ENCODE results near the gene SLC7A5. TPM values are rescaled to one million over a fixed set of nuclear protein-coding genes. Genes with fewer than 3 reads are reported as not detected.
"Not testable (repeated sequence)": the region's sequence is repeated elsewhere in the genome, so short reads cannot be mapped to it uniquely, and the experiment has no call there.

The SLC7A5 gene
- total RNA-seq, 2 donors from 2014 or later, result 374 to 588 TPM

- H3K9me3 Mint-ChIP-seq, result peaks cover 19% of the 10 kb centered on the region
- Histone ChIP-seq H3K27me3 (ENCODE audit: control insufficient read depth, insufficient read depth, low read length, poor library complexity, severe bottlenecking) (no peaks in the 10 kb centered on the region), H3K9ac (ENCODE audit: extremely low read depth, low read length, poor library complexity, severe bottlenecking) (no peak overlapping the region), H3K27ac (ENCODE audit: low read depth, low read length) (no peak overlapping the region), H3K36me3 (ENCODE audit: control insufficient read depth, insufficient read depth, low read length) (no peaks in the 10 kb centered on the region), H3K4me3 (ENCODE audit: low read length) (no peak overlapping the region), H3K9me3 (ENCODE audit: control insufficient read depth, low read length) (peaks cover 26% of the 10 kb centered on the region), H3K4me1 (ENCODE audit: control insufficient read depth, insufficient read depth, low read length) (peaks cover under 1% of the 10 kb centered on the region)
- WGBS, 2 experiments (ENCODE audit: insufficient coverage in 1 of 2, insufficient read length in 1 of 2), result 94% methylated on average over 10 to 11 of the region's 11 CpGs
- H3K4me3 Mint-ChIP-seq, result no peak overlapping the region
- no peak overlapping the region for H3K27ac Mint-ChIP-seq
- H3K36me3 Mint-ChIP-seq (ENCODE audit: low read depth), result no peaks in the 10 kb centered on the region
- peaks cover 6% of the 10 kb centered on the region for H3K4me1 Mint-ChIP-seq
- no peaks in the 10 kb centered on the region for H3K27me3 Mint-ChIP-seq (ENCODE audit: insufficient read depth)
- TF ChIP-seq CTCF (conservative IDR thresholded peaks at IDR 0.05), result no peak
- no peak for DNase-seq
These were observed 52.7 kb downstream of the SLC7A5 start for GRCh38 chr16:87816507-87817100.

DNA sequence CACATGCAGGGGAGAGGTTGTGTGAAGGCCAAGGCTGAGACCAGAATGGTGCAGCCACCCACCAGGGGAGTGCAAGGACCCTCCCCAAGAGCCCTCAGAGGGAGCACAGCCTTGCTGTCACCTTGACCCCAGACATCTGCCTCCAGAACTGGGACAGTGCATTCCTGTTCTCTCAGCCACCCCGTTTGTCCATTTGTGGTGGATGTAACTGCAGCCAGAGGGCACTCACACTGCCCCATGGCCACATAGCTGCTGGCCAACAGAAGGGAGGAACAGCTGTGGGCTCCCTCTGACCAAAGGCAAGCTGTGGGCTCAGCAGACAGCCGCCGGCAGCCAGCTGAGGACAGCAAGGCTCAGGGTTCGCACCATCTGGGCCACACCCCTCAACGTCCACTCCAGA is 53.7 kb downstream of the SLC7A5 start:
- Histone ChIP-seq H3K27me3 (ENCODE audit: control insufficient read depth, insufficient read depth, low read length, poor library complexity, severe bottlenecking) (no peaks in the 10 kb centered on the region), H3K4me1 (ENCODE audit: control insufficient read depth, insufficient read depth, low read length) (no peaks in the 10 kb centered on the region), H3K9ac (ENCODE audit: extremely low read depth, low read length, poor library complexity, severe bottlenecking) (no peak overlapping the region), H3K27ac (ENCODE audit: low read depth, low read length) (no peak overlapping the region), H3K36me3 (ENCODE audit: control insufficient read depth, insufficient read depth, low read length) (no peaks in the 10 kb centered on the region), H3K9me3 (ENCODE audit: control insufficient read depth, low read length) (peaks cover 26% of the 10 kb centered on the region), H3K4me3 (ENCODE audit: low read length) (no peak overlapping the region)
- no peaks in the 10 kb centered on the region for H3K36me3 Mint-ChIP-seq (ENCODE audit: low read depth)
- H3K4me3 Mint-ChIP-seq, result no peak overlapping the region
- peaks cover 19% of the 10 kb centered on the region for H3K9me3 Mint-ChIP-seq
- H3K27ac Mint-ChIP-seq, result no peak overlapping the region
- no peaks in the 10 kb centered on the region for H3K27me3 Mint-ChIP-seq (ENCODE audit: insufficient read depth)
- no peak for DNase-seq
- TF ChIP-seq CTCF (conservative IDR thresholded peaks at IDR 0.05), result peak; percentile 21
- WGBS, 2 experiments (ENCODE audit: insufficient coverage in 1 of 2, insufficient read length in 1 of 2), result 86 to 94% methylated on average over 5 of the region's 5 CpGs
- H3K4me1 Mint-ChIP-seq, result peaks cover 4% of the 10 kb centered on the region

GRCh38 chr16:87812200-87812656 is 57.1 kb downstream of the SLC7A5 start:
- Mint-ChIP-seq H3K4me3 (no peak overlapping the region), H3K27ac (no peak overlapping the region), H3K9me3 (peaks cover 8% of the 10 kb centered on the region), H3K4me1 (peaks cover 4% of the 10 kb centered on the region), H3K27me3 (ENCODE audit: insufficient read depth) (no peaks in the 10 kb centered on the region), H3K36me3 (ENCODE audit: low read depth) (no peaks in the 10 kb centered on the region)
- Histone ChIP-seq H3K4me3 (ENCODE audit: low read length) (no peak overlapping the region), H3K9me3 (ENCODE audit: control insufficient read depth, low read length) (peaks cover 10% of the 10 kb centered on the region), H3K27ac (ENCODE audit: low read depth, low read length) (no peak overlapping the region), H3K4me1 (ENCODE audit: control insufficient read depth, insufficient read depth, low read length) (no peaks in the 10 kb centered on the region), H3K27me3 (ENCODE audit: control insufficient read depth, insufficient read depth, low read length, poor library complexity, severe bottlenecking) (no peaks in the 10 kb centered on the region), H3K9ac (ENCODE audit: extremely low read depth, low read length, poor library complexity, severe bottlenecking) (no peak overlapping the region), H3K36me3 (ENCODE audit: control insufficient read depth, insufficient read depth, low read length) (no peaks in the 10 kb centered on the region)
- peak; percentile 38 for TF ChIP-seq CTCF (conservative IDR thresholded peaks at IDR 0.05)
- DNase-seq, result no peak
- WGBS, 2 experiments (ENCODE audit: insufficient coverage in 1 of 2, insufficient read length in 1 of 2), result 80 to 89% methylated on average over 5 to 10 of the region's 10 CpGs

- H3K4me3 Mint-ChIP-seq; H3K36me3 ChIP-seq (ENCODE audit: control insufficient read depth, insufficient read depth, low read length); H3K9me3 ChIP-seq (ENCODE audit: control insufficient read depth, low read length); DNase-seq; H3K4me1 ChIP-seq (ENCODE audit: control insufficient read depth, insufficient read depth, low read length); H3K27ac Mint-ChIP-seq; H3K27me3 ChIP-seq (ENCODE audit: control insufficient read depth, insufficient read depth, low read length, poor library complexity, severe bottlenecking); H3K9ac ChIP-seq (ENCODE audit: extremely low read depth, low read length, poor library complexity, severe bottlenecking); H3K27ac ChIP-seq (ENCODE audit: low read depth, low read length); H3K4me1 Mint-ChIP-seq; H3K9me3 Mint-ChIP-seq; H3K27me3 Mint-ChIP-seq (ENCODE audit: insufficient read depth); H3K4me3 ChIP-seq (ENCODE audit: low read length); H3K36me3 Mint-ChIP-seq (ENCODE audit: low read depth): not testable (repeated sequence)
- 79 to 100% methylated on average over 1 of the region's 1 CpG for WGBS, 2 experiments (ENCODE audit: insufficient coverage in 1 of 2, insufficient read length in 1 of 2)
These were observed 57.9 kb downstream of the SLC7A5 start for GRCh38 chr16:87811454-87811853.
